SK-N-SH (cell line): ENCODE data around the gene TMEM72.

ENCODE experiments used
- CTCF ChIP-seq: fragments of 200-600 bp; sonication (generic); IDR thresholded peaks from 2 replicates; pipeline ENCODE4 v1.6.1; 2017; ENCODE audit warnings: antibody characterized with exemption, mild to moderate bottlenecking, moderate library complexity
- EZH2phosphoT487 ChIP-seq: fragments of 200-600 bp; sonication (generic); IDR thresholded peaks from 2 replicates; pipeline ENCODE4 v1.6.1; 2017; ENCODE audit warnings: low read depth, mixed run types, mild to moderate bottlenecking, antibody characterized with exemption, moderate library complexity, borderline replicate concordance
- FOXM1 ChIP-seq: IDR thresholded peaks from 2 replicates; pipeline ENCODE4 v1.4.0; 2012; ENCODE audit warnings: low read depth, mild to moderate bottlenecking
- JUND ChIP-seq: IDR thresholded peaks from 2 replicates; pipeline ENCODE4 v1.4.0; 2012
- MAX ChIP-seq: IDR thresholded peaks from 2 replicates; pipeline ENCODE4 v1.4.0; 2012; ENCODE audit warnings: low read depth
- MXI1 ChIP-seq: IDR thresholded peaks from 2 replicates; pipeline ENCODE4 v1.6.1; 2012; ENCODE audit warnings: mild to moderate bottlenecking, low read depth, low read length, improper control_type of control experiment
- PBX3 ChIP-seq: IDR thresholded peaks from 2 replicates; pipeline ENCODE4; 2012
- POLR2AphosphoS5 ChIP-seq: IDR thresholded peaks from 2 replicates; pipeline ENCODE4 v1.6.1; 2012; ENCODE audit warnings: low read depth, low read length
- RAD21 ChIP-seq: IDR thresholded peaks from 2 replicates; pipeline ENCODE4 v1.6.1; 2012; ENCODE audit warnings: mild to moderate bottlenecking, low read length
- REST ChIP-seq: IDR thresholded peaks from 2 replicates; pipeline ENCODE4 v1.6.1; 2012; ENCODE audit warnings: mild to moderate bottlenecking, low read depth, low read length, moderate library complexity
- SIN3A ChIP-seq: IDR thresholded peaks from 2 replicates; pipeline ENCODE4 v1.6.1; 2012; ENCODE audit warnings: low read depth, mild to moderate bottlenecking, low read length, moderate library complexity, borderline replicate concordance
- SMC3 ChIP-seq: IDR thresholded peaks from 2 replicates; pipeline ENCODE4 v1.6.1; 2012; ENCODE audit warnings: low read depth, low read length, improper control_type of control experiment
- TAF1 ChIP-seq: IDR thresholded peaks from 2 replicates; pipeline ENCODE4 v1.6.1; 2012; ENCODE audit warnings: low read depth, mild to moderate bottlenecking, low read length, moderate library complexity, borderline replicate concordance
- USF2 ChIP-seq: fragments of 150-350 bp; IDR thresholded peaks from 2 replicates; pipeline ENCODE4 v1.6.1; 2017; ENCODE audit warnings: antibody characterized with exemption, low read length, low read depth, borderline replicate concordance

- TF ChIP-seq POLR2AphosphoS5, result no peak
- TF ChIP-seq CTCF, result no peak
- no peak for TF ChIP-seq USF2
- no peak for TF ChIP-seq EZH2phosphoT487
- no peak for TF ChIP-seq FOXM1
- TF ChIP-seq MXI1, result no peak
- no peak for TF ChIP-seq RAD21
- TF ChIP-seq PBX3, result 0 out of 2 replicates have a peak, but pooled peaks have one; percentile 9
- no peak for TF ChIP-seq SMC3
- no peak for TF ChIP-seq REST
- TF ChIP-seq SIN3A, result no peak
- TF ChIP-seq MAX, result no peak
- TF ChIP-seq JUND, result no peak
- no peak for TF ChIP-seq TAF1
Measured at GRCh38 chr10:44958196-44958897, 47.2 kb downstream of the TMEM72 start.
